Naive B cell (primary cell): ENCODE results near the gene FOXN1. TPM values are rescaled to one million over a fixed set of nuclear protein-coding genes. Genes with fewer than 3 reads are reported as not detected.

ENCODE experiments used
- ATAC-seq, 2 donors: fragments of 150-1000 bp; cut with Tn5 transposase; 2 replicates each; pipeline ENCODE4 v1.10.0; 2021; ENCODE audit warnings: low read depth in 2 of 2, mild to moderate bottlenecking in 2 of 2, moderate library complexity in 2 of 2
- DNase-seq: peaks from one replicate; pipeline ENCODE4 v3.0.0; 2022
- H3K27ac Mint-ChIP-seq, 6 donors: one replicate each; pipeline ENCODE4 v1.8.0; 2020 to 2022; ENCODE audit warnings: mild to moderate bottlenecking in 6 of 6, mixed read lengths in 6 of 6, moderate library complexity in 5 of 6, inconsistent platforms in 2 of 6
- H3K27me3 Mint-ChIP-seq, 3 donors: one replicate each; pipeline ENCODE4 v1.8.0; 2021 to 2022; ENCODE audit warnings: mixed read lengths in 3 of 3, mild to moderate bottlenecking in 1 of 3
- H3K36me3 Mint-ChIP-seq, 2 donors: one replicate each; pipeline ENCODE4 v1.8.0; 2020 to 2022; ENCODE audit warnings: mixed read lengths in 2 of 2, inconsistent platforms in 1 of 2, mild to moderate bottlenecking in 1 of 2
- H3K4me1 Mint-ChIP-seq, 3 donors: one replicate each; pipeline ENCODE4 v1.8.0; 2020 to 2022; ENCODE audit warnings: mixed read lengths in 3 of 3, inconsistent platforms in 1 of 3, mild to moderate bottlenecking in 1 of 3, moderate library complexity in 1 of 3
- H3K4me3 Mint-ChIP-seq, 8 donors: one replicate each; pipeline ENCODE4 v1.8.0; 2020 to 2022; ENCODE audit warnings: mild to moderate bottlenecking in 8 of 8, mixed read lengths in 8 of 8, moderate library complexity in 8 of 8, inconsistent platforms in 2 of 8
- H3K9me3 Mint-ChIP-seq, 7 donors: one replicate each; pipeline ENCODE4 v1.8.0; 2020 to 2022; ENCODE audit warnings: mixed read lengths in 7 of 7, mild to moderate bottlenecking in 5 of 7, inconsistent platforms in 2 of 7, moderate library complexity in 1 of 7
- polyA plus RNA-seq, 6 donors: library from polyadenylated mRNA; unstranded; fragments of 300-500 nt; fragmentation: Illumina TruSeq; gene quantifications; one replicate each; pipeline ENCODE4 v1.2.3, GENCODE V29; 2021; ENCODE audit warnings: low read depth in 6 of 6

FOXN1 gene
- polyA plus RNA-seq, 6 donors from 2014 or later = not detected

DNA sequence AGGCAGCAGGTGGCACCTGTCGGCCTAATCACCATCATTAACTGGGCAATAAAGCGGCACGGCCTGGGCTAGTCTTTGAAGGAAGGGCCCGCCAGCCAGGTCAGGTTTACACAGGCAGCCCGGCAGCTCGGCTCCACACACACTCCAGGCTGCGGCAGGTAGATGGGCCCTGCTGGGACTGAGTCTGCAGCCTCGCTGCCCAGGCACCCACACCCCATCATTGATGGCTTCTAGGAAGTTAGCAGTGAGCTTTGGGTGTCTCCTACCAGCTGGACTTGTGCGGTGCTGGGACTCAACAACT is 6.8 kb upstream of the FOXN1 start:
- H3K4me1 Mint-ChIP-seq = peaks cover 14 to 20% (median 18%) of the 10 kb centered on the region in 3 donors
- no peaks in the 10 kb centered on the region for H3K36me3 Mint-ChIP-seq
- no peaks in the 10 kb centered on the region for H3K9me3 Mint-ChIP-seq
- H3K4me3 Mint-ChIP-seq = no peak overlapping the region
- no peaks in the 10 kb centered on the region for H3K27me3 Mint-ChIP-seq
- no peak for DNase-seq
- H3K27ac Mint-ChIP-seq = no peak overlapping the region
- no peak for ATAC-seq

DNA sequence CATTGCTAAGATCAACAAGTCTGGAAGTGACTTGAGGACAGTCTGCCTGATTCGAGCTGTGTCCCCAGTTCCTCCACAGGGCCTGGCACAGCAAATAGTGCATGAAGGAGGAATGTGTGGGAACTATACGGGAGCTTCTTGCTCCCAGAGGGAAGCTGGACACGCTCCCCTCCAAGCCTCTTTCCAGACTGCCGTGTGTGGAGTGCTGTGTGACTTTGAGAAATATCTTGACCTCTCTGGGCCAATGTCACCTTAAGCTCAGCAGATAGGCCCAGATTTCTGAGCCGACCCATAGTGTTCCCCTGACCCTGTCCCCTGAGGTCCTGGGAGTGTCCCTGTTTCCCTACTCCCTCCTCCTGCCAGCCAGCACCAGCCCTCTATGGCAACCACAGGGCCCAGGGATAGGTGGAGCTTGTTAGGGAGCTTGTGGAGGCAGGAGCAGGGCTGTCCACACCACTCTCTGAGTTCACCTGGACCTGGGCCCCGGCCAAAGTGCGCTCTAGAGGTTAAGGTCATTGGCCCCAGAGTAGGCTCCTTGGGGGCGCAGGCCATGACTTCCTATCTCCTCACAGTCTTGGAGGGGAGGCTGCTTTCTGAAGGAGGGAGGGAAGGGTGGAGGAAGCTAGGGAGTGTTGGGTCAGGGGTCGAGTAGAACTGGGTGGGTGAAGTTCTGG is 6.3 kb upstream of the FOXN1 start:
- no peaks in the 10 kb centered on the region for H3K36me3 Mint-ChIP-seq
- H3K9me3 Mint-ChIP-seq = no peaks in the 10 kb centered on the region
- H3K4me1 Mint-ChIP-seq = peaks cover 14 to 17% (median 14%) of the 10 kb centered on the region in 3 donors
- no peak overlapping the region for H3K27ac Mint-ChIP-seq
- no peak for ATAC-seq
- peaks cover 0 to 2% (median 2%) of the 10 kb centered on the region in 3 donors for H3K27me3 Mint-ChIP-seq
- H3K4me3 Mint-ChIP-seq = no peak overlapping the region
- no peak for DNase-seq

DNA sequence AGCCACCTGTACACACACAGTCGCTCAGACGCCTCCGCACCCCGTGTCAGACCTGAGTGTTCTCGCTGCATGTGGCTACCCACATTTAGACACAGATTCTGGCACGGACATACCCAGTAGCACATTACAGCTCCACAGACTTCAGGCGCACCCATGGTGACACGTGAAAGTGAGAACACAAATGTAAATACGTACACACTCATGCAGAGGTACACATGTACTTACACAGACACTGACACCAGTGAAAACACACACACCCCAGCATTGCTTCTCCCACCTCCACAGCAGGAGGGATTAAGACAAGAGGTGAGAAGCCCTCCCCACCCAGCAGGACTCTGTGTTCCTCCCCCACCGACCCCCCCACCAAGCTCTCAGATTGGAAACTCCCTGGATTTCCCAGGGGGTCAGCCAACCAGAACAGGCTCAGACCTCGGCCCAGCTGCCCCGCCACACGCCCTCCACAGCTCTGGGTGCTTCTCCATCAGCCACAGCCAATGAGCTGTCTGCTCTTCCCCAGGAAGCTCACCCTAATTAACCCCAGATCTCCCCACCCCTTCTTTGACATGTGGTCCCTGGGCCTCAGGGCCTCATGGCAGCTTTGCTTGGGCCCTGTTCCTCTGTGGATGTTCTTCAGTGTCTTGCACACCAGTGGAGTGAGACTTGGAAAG is 5.3 kb upstream of the FOXN1 start:
- H3K4me3 Mint-ChIP-seq = no peak overlapping the region

DNA sequence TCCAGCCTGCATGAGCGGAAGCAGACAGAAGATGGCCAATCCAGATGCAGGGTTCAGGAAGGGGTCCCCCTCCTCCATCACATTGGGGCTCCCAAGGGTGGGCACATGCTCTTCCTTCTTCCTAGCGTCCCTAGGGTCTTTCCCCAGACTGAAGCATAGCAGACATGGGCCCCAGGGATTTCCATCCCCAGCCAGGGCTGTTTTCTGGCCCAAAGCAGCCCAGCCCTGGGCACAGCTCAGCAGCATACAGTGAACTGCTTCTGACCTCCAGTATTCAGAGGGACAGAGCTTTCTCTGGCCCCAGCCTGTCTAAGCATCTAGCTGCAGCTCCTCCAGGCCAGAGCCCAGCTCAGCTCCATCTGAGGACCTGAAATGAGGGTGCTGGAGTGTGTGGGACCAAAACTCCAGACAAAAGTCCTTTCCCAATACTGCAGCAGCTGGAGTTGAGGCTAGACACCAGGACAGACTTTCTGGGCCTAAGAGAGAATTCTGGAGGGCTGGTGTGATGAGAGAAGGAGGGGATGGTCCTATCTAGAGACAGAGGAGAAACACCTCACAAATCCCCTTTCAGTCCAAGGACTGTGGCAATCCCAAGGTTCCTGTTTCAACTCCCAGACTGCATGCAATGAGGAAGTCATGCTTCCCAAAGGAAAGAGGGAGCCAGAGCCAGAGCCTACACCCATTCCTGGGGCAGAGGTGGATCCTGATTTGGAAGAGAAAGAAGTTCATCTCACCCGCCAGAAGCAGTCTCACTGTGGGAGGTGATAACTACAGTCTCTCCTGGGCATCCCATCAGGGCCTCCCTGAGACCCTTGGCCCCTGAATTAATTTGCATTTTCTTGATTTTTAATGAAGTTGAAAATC is 4.5 kb upstream of the FOXN1 start:
- H3K4me3 Mint-ChIP-seq = no peak overlapping the region
- H3K9me3 Mint-ChIP-seq = no peaks in the 10 kb centered on the region
- H3K36me3 Mint-ChIP-seq = no peaks in the 10 kb centered on the region
- H3K27ac Mint-ChIP-seq = no peak overlapping the region
- DNase-seq (no peak), ATAC-seq (no peak)
- H3K4me1 Mint-ChIP-seq = peaks cover 13 to 15% (median 14%) of the 10 kb centered on the region in 3 donors
- peaks cover 0 to 19% (median 18%) of the 10 kb centered on the region in 3 donors for H3K27me3 Mint-ChIP-seq

More for the DNA sequence above, 5.3 kb upstream of the FOXN1 start:
- Mint-ChIP-seq H3K9me3 (no peaks in the 10 kb centered on the region), H3K27me3 (peaks cover 0 to 13% (median 13%) of the 10 kb centered on the region in 3 donors), H3K36me3 (no peaks in the 10 kb centered on the region), H3K4me1 (peaks cover 13 to 15% (median 14%) of the 10 kb centered on the region in 3 donors), H3K27ac (peak overlapping the region in 3 of 6 donors; percentile 21 to 87 (median 26))
- DNase-seq (no peak), ATAC-seq (peak; percentile 71 to 85)

DNA sequence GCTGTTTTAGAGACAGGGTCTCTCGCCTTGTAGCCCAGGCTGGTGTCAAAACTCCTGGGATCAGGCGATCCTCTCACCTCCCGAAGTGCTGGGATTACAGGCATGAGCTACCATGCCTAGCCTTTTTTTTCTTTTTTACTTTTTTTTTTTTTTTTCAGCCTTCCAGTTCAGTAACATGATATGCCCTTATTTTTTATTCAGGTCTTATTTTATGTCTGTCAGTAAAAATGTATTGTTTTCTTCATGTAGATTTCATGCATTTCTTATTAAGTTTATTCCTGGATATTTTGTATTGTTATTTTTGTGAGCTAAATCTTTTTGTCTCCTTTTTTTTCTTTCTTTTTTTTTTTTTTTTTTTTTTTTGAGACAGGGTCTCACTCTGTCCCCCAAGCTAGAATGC is 2.7 kb upstream of the FOXN1 start:
- Mint-ChIP-seq H3K36me3 (no peaks in the 10 kb centered on the region), H3K27ac (no peak overlapping the region), H3K4me3 (no peak overlapping the region), H3K27me3 (peaks cover 4 to 32% (median 25%) of the 10 kb centered on the region in 3 donors), H3K9me3 (no peaks in the 10 kb centered on the region), H3K4me1 (peaks cover 13 to 15% (median 14%) of the 10 kb centered on the region in 3 donors)
- ATAC-seq = no peak
- no peak for DNase-seq

DNA sequence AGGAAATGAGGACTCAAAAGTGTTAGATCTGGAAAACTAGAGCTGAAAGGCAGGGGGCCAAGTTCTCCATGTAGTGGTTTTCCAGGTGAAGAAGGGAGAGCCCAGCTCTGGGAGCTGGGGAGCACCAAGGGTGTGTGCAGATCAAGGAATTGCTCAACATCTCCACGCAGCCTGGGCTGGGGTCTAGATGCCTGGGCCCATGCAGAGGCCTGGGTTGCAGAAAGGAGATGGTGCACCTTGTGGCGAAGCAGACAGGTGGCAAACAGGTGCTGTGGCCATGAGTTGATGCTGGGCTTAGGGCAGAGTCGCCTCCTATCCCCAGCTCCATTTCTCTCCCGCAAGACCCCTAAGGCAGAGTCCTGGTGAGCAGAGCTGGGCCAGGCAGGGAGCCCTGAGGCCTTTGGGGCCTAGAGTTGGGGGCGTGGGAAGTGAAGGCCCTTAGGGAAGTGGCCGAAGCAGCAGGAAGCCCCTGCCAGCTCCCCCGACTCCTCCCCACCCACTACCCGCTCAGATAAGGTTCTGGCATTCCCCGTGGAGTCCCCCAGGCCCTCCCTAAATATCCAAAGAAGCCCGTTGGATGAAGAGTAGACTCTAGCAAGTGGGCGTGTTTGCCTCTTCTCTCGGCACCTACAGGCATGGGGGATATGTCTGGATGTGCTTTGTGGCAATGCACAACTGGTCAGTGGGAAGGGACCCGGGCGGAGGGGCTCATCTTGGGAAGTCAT is 777 bp downstream of the FOXN1 start:
- peak overlapping the region in 1 of 6 donors; percentile 32 for H3K27ac Mint-ChIP-seq
- H3K36me3 Mint-ChIP-seq = no peaks in the 10 kb centered on the region
- no peak overlapping the region for H3K4me3 Mint-ChIP-seq
- H3K9me3 Mint-ChIP-seq = no peaks in the 10 kb centered on the region
- ATAC-seq (no peak), DNase-seq (no peak)
- H3K27me3 Mint-ChIP-seq = peaks cover 15 to 62% (median 50%) of the 10 kb centered on the region in 3 donors
- H3K4me1 Mint-ChIP-seq = peaks cover 0 to 3% (median 0%) of the 10 kb centered on the region in 3 donors

DNA sequence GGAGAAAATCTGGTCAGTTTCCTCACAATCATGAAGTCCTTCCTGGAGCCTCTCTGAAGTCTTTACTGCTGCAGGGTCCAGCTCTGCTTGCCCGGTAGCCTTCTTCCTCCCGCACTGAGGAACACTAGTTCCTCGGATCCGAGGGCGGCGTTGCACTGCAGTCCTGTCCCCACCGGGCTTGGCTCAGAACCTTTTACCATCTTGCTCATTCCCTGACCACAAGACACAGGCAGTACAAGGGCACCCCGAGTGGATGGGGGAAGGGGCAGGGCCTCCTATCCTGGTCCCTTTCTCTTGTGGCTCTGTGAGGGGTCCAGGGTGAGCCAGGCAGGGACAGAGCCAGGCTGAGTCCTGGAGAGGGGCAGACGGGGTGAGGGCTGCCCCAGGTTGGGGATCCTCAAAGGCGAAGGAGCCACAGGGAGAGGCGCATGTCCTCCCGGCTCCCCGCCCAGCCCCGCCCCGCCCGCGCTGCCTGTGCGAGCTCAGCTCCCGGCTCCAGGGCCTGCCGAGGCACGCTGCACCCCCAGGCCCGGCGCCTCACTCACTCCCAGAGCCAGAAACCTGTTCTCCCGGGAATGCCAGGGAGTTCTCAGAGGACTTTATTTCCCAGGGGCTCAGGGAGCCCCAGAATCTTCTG is 1.5 kb downstream of the FOXN1 start:
- Mint-ChIP-seq H3K27ac (no peak overlapping the region), H3K27me3 (peaks cover 15 to 69% (median 50%) of the 10 kb centered on the region in 3 donors), H3K4me3 (no peak overlapping the region), H3K9me3 (no peaks in the 10 kb centered on the region), H3K36me3 (no peaks in the 10 kb centered on the region), H3K4me1 (peaks cover 0 to 3% (median 0%) of the 10 kb centered on the region in 3 donors)
- ATAC-seq = no peak
- no peak for DNase-seq

DNA sequence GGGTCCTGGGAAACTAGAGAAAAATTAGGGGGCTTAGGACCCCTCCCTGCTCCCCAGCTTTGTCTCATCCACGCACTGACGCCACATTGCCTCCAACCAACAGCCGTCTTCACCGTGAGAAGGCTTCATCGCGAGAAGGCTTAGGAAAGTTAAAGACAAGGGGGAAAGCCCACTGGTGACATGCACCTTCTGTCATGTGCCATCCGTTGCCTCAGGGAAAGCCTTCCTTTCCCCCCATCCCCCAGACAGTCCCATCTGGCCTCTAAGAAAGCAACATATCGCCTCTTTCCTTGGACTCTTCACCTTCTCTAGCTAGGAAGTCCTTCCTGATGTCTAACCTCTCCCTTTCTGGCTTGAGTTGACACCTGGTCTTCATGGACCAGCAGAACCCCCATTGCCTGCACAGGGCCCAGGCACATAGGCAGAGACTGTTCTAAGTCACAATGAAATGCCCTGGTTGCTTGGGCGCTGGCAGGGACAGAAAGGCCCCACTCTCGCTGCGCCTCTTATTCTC is 2.1 kb downstream of the FOXN1 start:
- ATAC-seq (no peak), DNase-seq (no peak)
- Mint-ChIP-seq H3K36me3 (no peaks in the 10 kb centered on the region), H3K27ac (no peak overlapping the region), H3K27me3 (peaks cover 15 to 69% (median 54%) of the 10 kb centered on the region in 3 donors), H3K4me1 (peaks cover 0 to 3% (median 0%) of the 10 kb centered on the region in 3 donors), H3K4me3 (no peak overlapping the region), H3K9me3 (no peaks in the 10 kb centered on the region)

DNA sequence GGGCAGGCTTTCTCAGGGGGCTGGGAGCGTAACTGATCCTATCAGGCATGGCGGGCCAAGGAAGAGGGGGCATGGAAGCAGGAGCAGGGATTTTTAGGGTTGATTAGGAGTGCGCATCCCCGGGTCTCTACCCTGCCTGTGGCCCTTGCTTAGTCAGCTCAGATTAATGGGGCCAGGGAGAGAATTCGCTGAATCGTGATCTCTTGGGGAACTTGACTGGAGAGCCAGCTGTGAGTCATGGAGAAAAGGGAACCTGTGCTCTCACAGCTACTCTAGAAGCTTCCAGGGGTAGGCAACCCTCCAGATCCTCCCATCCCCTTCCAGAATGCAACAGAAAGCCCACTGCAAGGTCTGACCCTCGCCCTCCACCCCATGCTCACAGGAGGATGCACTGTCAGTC is 3.6 kb downstream of the FOXN1 start:
- Mint-ChIP-seq H3K9me3 (no peaks in the 10 kb centered on the region), H3K4me3 (no peak overlapping the region), H3K36me3 (no peaks in the 10 kb centered on the region), H3K4me1 (peaks cover 0 to 3% (median 0%) of the 10 kb centered on the region in 3 donors), H3K27me3 (peaks cover 15 to 75% (median 56%) of the 10 kb centered on the region in 3 donors), H3K27ac (peak overlapping the region in 2 of 6 donors; percentile 43 to 48)
- ATAC-seq (no peak), DNase-seq (no peak)

DNA sequence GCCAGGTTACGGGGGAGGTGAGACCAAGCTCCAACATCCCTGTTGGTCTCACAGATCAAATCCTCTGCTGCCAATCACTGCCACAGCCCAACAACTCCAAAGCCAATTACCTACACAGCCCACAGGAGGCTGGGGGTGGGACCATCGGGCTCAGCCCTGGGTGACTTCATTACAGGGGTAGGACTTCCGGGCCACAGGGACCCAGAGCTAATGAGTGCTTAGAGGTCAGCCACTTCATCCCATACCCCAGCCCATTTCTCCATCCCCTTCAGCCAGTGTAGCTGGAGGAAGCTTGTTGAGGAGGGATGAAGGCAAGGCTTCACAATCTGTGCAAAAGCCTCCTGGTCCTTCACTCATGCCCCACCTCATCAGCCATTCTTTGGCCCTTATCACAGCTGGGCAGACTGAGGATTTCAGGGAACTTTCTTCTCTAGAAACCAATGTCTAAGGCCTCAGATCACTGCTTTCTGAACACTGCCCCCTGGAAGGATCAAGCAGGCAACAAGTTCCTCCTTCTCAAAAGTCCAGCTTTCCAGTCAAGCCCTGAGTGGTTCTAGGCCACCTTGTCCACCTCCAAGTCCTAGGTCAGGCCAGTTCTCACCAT is 5.8 kb downstream of the FOXN1 start:
- no peak overlapping the region for H3K4me3 Mint-ChIP-seq

DNA sequence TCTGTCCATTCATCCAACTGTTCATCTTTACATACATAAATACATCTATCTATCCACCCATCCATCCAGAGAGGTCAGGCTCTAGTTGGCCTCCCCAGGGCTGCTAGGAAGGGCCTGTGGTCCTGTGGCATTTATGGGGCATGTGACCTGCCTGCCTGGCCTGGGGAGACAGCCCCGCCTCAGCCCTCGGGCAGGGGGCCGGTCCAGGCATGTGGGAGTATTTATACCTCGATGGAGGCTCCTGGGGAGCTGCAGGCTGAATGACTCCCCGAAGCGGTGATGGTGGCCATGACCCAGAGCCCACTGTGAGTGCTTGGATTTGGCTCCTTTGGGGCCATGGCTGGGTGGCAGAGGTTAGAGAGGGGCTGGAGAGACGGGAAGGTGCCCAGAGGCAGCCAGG is 7.3 kb downstream of the FOXN1 start:
- peak overlapping the region in 1 of 8 donors; percentile 76 for H3K4me3 Mint-ChIP-seq
- DNase-seq = no peak
- H3K36me3 Mint-ChIP-seq = no peaks in the 10 kb centered on the region
- H3K9me3 Mint-ChIP-seq = no peaks in the 10 kb centered on the region
- peaks cover 14 to 45% (median 32%) of the 10 kb centered on the region in 3 donors for H3K27me3 Mint-ChIP-seq
- peaks cover 5 to 7% (median 6%) of the 10 kb centered on the region in 3 donors for H3K4me1 Mint-ChIP-seq
- no peak for ATAC-seq
- H3K27ac Mint-ChIP-seq = peak overlapping the region in 1 of 6 donors; percentile 88

More for the DNA sequence above, 5.8 kb downstream of the FOXN1 start:
- Mint-ChIP-seq H3K4me1 (peaks cover 0 to 3% (median 0%) of the 10 kb centered on the region in 3 donors), H3K27ac (peak overlapping the region in 2 of 6 donors; percentile 41 to 42), H3K36me3 (no peaks in the 10 kb centered on the region), H3K27me3 (peaks cover 15 to 55% (median 38%) of the 10 kb centered on the region in 3 donors), H3K9me3 (no peaks in the 10 kb centered on the region)
- ATAC-seq (no peak), DNase-seq (no peak)

DNA sequence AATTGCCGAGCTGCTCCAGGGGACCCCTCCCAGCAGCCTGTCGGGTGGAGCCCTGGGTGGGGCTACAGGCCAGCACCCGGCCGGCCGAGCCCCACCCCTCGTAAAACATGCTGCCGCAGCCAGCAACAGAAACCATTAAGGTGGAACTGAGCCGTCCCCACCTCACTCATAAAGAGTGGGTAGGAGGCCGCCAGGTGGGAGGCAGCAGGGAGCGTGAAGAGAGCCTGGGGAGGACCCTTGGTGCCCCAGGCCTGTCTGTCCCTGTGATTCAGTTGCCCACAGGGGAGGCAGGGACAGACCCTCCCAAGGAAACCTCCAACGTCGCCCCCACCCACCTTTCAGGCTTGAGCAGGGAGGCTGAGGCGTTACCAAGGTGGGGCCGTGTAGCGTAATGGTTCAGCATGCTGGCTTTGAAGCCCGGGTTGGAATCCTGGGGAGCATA is 8.4 kb downstream of the FOXN1 start:
- H3K27me3 Mint-ChIP-seq = peaks cover 10 to 34% (median 21%) of the 10 kb centered on the region in 3 donors
- no peak overlapping the region for H3K4me3 Mint-ChIP-seq
- H3K36me3 Mint-ChIP-seq = no peaks in the 10 kb centered on the region
- DNase-seq (no peak), ATAC-seq (no peak)
- H3K4me1 Mint-ChIP-seq = peaks cover 6 to 9% (median 8%) of the 10 kb centered on the region in 3 donors
- no peak overlapping the region for H3K27ac Mint-ChIP-seq
- H3K9me3 Mint-ChIP-seq = no peaks in the 10 kb centered on the region
